Activated CD4-positive, alpha-beta T cell treated with anti-CD3 and anti-CD28 coated beads, Interleukin-2, amount 10 ng/mL, durations not matched to agents 7 days and 5 days (primary cell): ENCODE measurements around the gene CEP85L. TPM values are rescaled to one million over a fixed set of nuclear protein-coding genes. Genes with fewer than 3 reads are reported as not detected.

ENCODE experiments used
- CTCF ChIA-PET: fragments of 350-600 bp; sonication (Branson Sonifier 250); formaldehyde crosslinking; loops from one replicate; lab custom pipeline; 2021; ENCODE audit warnings: antibody characterized with exemption; lab: Charles Lee
- POLR2A ChIA-PET: fragments of 350-600 bp; sonication (Branson Sonifier 250); formaldehyde crosslinking; loops from one replicate; lab custom pipeline; 2021; ENCODE audit warnings: antibody characterized with exemption; lab: Charles Lee
- DNase-seq: peaks from one replicate; pipeline ENCODE4 v3.0.0-alpha.2; 2020
- H3K27ac Mint-ChIP-seq: one replicate; pipeline ENCODE4 v1.8.0; 2021; ENCODE audit warnings: mild to moderate bottlenecking, moderate library complexity, mixed read lengths
- H3K27me3 Mint-ChIP-seq: one replicate; pipeline ENCODE4 v1.8.0; 2021; ENCODE audit warnings: mixed read lengths
- H3K36me3 Mint-ChIP-seq: one replicate; pipeline ENCODE4 v1.8.0; 2021; ENCODE audit warnings: low read depth, mixed read lengths
- H3K4me1 Mint-ChIP-seq: one replicate; pipeline ENCODE4 v1.8.0; 2021; ENCODE audit warnings: mixed read lengths
- H3K4me3 Mint-ChIP-seq: one replicate; pipeline ENCODE4 v1.8.0; 2021; ENCODE audit warnings: mild to moderate bottlenecking, moderate library complexity, mixed read lengths
- H3K9me3 Mint-ChIP-seq: one replicate; pipeline ENCODE4 v1.8.0; 2021; ENCODE audit warnings: mixed read lengths
- total RNA-seq, 2 experiments: library from RNA; stranded (reverse); gene quantifications; one replicate each; pipeline ENCODE4 v1.2.3, GENCODE V29; 2021

CEP85L gene
- total RNA-seq, 2 experiments from 2014 or later, result 47.9 to 50.3 TPM

DNA sequence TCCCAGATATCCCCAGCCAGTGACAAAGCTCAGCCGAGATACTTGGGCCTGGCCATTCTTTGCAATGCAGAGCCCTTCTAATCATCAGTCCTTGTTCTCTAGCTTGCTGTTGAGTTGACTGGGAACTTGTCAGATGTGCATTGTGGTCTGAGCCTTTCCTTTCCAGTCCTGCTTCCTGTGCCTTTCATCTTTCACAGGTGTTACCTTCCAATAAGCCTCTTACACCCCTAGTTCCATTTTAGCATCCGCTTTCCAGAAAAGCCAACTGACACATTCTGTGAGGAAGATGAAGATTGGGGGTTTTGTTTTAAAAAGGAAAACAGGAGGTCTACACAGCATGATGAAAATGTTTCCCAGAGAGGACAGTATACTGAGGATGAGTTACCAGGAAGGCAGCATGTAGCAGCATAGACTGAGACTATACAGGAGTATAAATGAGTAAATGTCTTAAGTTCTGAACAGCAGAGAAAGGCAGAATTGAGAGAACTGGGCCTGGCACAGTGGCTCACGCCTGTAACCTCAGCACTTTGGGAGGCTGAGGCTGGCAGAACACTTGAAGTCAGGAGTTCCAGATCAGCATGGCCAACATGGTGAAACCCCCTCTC, 5.6 kb upstream of the CEP85L start:
- peak; percentile 51 for DNase-seq
- peaks cover 38% of the 10 kb centered on the region for H3K36me3 Mint-ChIP-seq
- H3K27ac Mint-ChIP-seq, result peak overlapping the region; percentile 76
- ChIA-PET CTCF (interaction anchor here (1.3 to 1.7 kb wide), 4 partner anchors 10 to 59 kb away, joined by 3 to 4 read pairs (median 3); no protein-coding TSS in a partner anchor), POLR2A (interaction anchor here (1.1 kb wide), 1 partner anchor 52 kb away, joined by 4 read pairs; no protein-coding TSS in a partner anchor)
- H3K9me3 Mint-ChIP-seq, result no peaks in the 10 kb centered on the region
- peak overlapping the region; percentile 26 for H3K4me3 Mint-ChIP-seq
- H3K27me3 Mint-ChIP-seq, result no peaks in the 10 kb centered on the region
- H3K4me1 Mint-ChIP-seq, result peaks cover 58% of the 10 kb centered on the region

DNA sequence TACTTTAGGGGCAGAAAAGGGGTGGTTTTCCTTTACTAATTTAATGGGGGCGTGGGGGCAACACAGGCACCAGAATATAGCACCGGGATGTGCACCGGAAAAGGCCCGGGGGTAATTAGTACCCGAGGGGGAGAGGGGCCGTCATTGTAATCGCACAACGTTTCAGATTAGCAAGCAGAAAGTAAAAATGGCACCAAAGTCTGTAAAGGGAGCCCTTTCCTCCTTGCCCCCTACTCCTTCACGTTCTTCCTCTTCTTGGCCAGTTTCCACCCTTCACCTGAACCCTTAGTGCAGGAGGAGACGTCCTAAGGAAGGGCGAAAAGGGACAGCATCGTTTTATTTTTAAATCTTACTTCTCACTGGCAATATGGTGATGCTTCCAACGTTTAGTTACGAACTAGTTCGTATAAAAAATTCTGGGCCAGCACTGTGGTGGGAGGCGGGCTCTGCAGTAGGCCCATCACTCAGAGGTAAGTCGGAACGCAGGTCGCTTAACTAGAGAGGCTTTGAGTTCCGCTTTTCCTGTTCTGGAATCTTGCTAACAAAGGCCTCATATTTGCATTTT, 742 bp upstream of the CEP85L start:
- Mint-ChIP-seq H3K4me1 (peaks cover 48% of the 10 kb centered on the region), H3K36me3 (peaks cover 25% of the 10 kb centered on the region), H3K4me3 (peak overlapping the region; percentile 80), H3K27me3 (no peaks in the 10 kb centered on the region), H3K9me3 (no peaks in the 10 kb centered on the region), H3K27ac (peak overlapping the region; percentile 88)
- POLR2A ChIA-PET, result interaction anchor here (0.6 to 1.2 kb wide), 3 partner anchors 54 to 245 kb away, joined by 3 to 4 read pairs (median 4); no protein-coding TSS in a partner anchor
- DNase-seq, result no peak
- CTCF ChIA-PET, result interaction anchor here (0.7 to 1.2 kb wide), 5 partner anchors 21 to 193 kb away, joined by 3 to 4 read pairs (median 3); no protein-coding TSS in a partner anchor

DNA sequence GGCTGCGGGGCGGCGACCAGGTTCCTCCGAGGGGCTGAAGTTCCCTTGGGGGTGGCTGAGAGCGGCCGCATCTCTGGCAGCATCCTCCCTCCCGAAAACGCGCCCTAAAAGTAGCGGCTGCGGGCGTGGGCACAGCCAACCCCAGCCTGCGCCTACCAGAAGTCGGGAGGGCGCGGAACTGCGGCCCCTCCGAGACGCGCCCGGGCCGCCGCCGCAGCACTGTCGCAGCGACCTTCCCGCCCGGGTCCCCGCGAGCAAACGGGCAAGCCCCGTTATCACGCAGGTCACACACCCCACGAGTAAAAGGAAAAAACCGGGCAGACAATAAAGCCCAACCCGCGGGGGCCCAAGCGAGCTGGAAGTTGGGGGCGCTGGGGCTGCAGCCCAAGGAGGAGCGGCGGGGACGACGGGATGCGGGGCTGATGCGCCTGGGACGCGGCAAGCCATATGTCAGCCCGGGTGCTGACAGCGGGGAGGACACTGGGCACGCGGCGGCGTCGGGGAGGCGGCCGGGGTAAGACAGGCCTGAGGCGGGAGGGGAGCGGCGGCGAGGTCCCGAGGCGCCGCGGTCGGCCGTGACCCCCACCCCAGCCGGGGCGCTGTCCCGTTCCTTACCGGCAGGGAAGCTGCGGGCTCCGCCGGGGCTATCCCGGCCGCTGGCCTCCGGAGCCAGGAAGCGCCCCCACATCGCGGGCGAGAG, 659 bp downstream of the CEP85L start:
- CTCF ChIA-PET, result interaction anchor here (0.6 to 1.2 kb wide), 6 partner anchors 22 to 128 kb away, joined by 3 to 5 read pairs (median 4); no protein-coding TSS in a partner anchor
- H3K4me3 Mint-ChIP-seq, result peak overlapping the region; percentile 80
- H3K4me1 Mint-ChIP-seq, result peaks cover 41% of the 10 kb centered on the region
- H3K36me3 Mint-ChIP-seq, result peaks cover 25% of the 10 kb centered on the region
- POLR2A ChIA-PET, result interaction anchor here (1.0 to 1.2 kb wide), 2 partner anchors 56 to 59 kb away, joined by 4 read pairs; no protein-coding TSS in a partner anchor
- H3K27ac Mint-ChIP-seq, result peak overlapping the region; percentile 89
- peak; percentile 44 for DNase-seq
- no peaks in the 10 kb centered on the region for H3K9me3 Mint-ChIP-seq
- H3K27me3 Mint-ChIP-seq, result no peaks in the 10 kb centered on the region

DNA sequence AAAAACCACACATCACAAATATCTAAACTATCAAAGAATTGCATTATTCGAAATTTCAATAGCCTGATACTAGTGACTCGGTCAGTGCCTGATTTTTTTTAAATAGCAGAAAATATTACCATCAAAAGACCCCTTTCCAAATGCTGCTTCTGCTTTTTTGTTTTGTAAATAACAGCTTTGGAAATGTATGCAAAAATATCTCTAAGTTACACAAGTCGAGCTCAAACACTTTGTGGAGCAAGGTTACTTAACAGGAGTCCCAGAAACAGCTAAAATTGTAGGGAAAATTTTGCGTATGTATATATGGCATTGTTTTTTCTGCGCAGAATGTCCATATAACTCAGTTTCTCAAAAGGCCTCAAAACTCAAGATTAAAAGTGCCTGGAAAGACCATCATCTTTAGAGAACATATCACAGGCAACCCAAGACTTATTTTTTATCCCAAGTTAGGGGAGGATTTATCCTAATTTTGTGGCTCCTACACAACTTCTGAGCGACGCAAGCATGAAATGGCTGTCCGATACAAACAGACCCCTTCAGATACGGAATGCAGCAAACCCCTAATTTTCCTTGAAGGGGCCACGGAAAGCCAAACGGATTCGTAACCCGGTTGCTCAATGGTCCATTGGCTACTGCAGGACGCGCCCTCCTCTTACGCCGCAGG, 1.3 kb downstream of the CEP85L start:
- Mint-ChIP-seq H3K4me1 (peaks cover 38% of the 10 kb centered on the region), H3K9me3 (no peaks in the 10 kb centered on the region), H3K27ac (peak overlapping the region; percentile 89), H3K27me3 (no peaks in the 10 kb centered on the region), H3K4me3 (peak overlapping the region; percentile 79), H3K36me3 (peaks cover 26% of the 10 kb centered on the region)
- DNase-seq, result no peak
- ChIA-PET POLR2A (interaction anchor here (0.5 kb wide), 1 partner anchor 246 kb away, joined by 3 read pairs; no protein-coding TSS in a partner anchor), CTCF (interaction anchor here (0.8 kb wide), 1 partner anchor 12 kb away, joined by 4 read pairs; no protein-coding TSS in a partner anchor)

DNA sequence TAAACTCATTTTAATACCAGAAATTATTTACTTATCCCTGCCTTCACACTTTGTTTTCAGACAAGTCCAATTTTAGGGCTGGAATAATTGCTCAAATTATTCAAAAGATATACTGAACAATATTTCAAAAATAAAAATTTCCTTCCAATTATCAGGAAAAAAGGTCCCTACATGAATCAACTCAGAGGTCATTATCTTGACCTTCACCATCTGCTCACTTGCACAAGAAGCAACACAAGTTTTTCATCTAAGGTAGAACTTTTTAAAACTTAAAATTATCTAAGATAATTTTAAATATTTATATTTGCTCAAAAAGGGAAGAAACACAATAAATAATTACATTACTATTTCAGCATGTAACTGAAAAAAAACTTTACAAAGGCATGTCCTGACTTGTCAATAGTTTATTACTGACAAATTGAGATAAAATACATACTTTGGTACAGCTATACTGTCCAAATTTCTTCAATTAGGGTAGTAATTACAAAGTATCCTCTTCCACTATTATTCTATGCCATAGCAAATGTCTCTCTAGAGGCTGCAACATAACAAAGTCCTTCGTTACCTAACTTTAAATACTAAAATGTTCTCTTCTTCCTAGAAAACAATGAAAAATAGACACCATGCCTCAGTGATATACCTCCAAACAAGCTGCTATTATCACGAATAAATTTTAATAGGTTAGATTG, 2.4 kb downstream of the CEP85L start:
- Mint-ChIP-seq H3K27ac (no peak overlapping the region), H3K36me3 (peaks cover 34% of the 10 kb centered on the region), H3K4me1 (peaks cover 47% of the 10 kb centered on the region), H3K4me3 (peak overlapping the region; percentile 79), H3K27me3 (no peaks in the 10 kb centered on the region), H3K9me3 (no peaks in the 10 kb centered on the region)
- CTCF ChIA-PET, result interaction anchor here (0.8 kb wide), 1 partner anchor 13 kb away, joined by 4 read pairs; no protein-coding TSS in a partner anchor
- POLR2A ChIA-PET, result no interaction called here
- DNase-seq, result no peak

DNA sequence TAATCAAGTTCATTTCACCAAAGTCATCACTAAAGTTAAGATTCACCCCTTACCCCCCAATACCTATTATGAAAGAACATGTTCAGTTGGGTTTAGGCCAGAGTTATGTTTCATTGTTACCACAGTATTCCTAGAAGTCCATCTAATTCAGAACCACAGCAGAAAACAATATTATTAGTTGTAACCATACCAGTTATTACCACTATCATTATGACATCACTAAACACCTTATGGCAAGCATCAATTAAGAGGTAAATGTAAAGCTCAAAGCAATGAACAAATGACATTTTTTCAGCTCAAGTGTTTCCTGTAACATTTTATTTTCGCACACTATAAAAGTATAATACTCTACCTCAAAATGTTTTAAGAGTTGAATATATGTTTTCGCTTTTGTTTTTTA, 4.4 kb downstream of the CEP85L start:
- H3K4me1 Mint-ChIP-seq, result peaks cover 39% of the 10 kb centered on the region

DNA sequence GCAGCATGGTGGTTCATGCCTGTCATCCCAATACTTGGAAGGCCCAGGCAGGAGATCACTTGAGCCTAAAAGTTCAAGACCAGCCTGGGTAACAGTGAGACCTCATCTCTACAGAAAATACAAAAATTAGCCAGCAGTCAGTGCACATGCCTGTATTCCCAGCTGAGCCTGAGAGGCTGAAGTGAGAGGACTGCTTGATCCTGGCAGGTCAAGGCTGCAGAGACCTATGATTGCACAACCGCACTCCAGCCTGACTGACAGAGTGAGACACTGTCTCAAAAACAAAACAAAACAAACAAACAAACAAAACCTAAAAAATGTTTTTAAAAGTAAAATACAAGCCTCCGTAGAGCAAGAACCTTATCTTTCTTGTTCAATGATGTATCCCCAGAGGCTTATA, 6.0 kb downstream of the CEP85L start:
- Mint-ChIP-seq H3K27ac (no peak overlapping the region), H3K36me3 (peaks cover 31% of the 10 kb centered on the region), H3K4me3 (no peak overlapping the region), H3K9me3 (no peaks in the 10 kb centered on the region), H3K4me1 (peaks cover 41% of the 10 kb centered on the region), H3K27me3 (no peaks in the 10 kb centered on the region)
- POLR2A ChIA-PET, result no interaction called here
- CTCF ChIA-PET, result no interaction called here
- DNase-seq, result no peak

More for the DNA sequence above, 4.4 kb downstream of the CEP85L start:
- H3K4me3 Mint-ChIP-seq, result no peak overlapping the region
- no peaks in the 10 kb centered on the region for H3K9me3 Mint-ChIP-seq
- POLR2A ChIA-PET, result no interaction called here
- CTCF ChIA-PET, result interaction anchor here (1.0 to 2.1 kb wide), 2 partner anchors 9 to 154 kb away, joined by 3 to 5 read pairs; no protein-coding TSS in a partner anchor
- no peak overlapping the region for H3K27ac Mint-ChIP-seq
- H3K36me3 Mint-ChIP-seq, result peaks cover 30% of the 10 kb centered on the region
- H3K27me3 Mint-ChIP-seq, result no peaks in the 10 kb centered on the region
- DNase-seq, result no peak

DNA sequence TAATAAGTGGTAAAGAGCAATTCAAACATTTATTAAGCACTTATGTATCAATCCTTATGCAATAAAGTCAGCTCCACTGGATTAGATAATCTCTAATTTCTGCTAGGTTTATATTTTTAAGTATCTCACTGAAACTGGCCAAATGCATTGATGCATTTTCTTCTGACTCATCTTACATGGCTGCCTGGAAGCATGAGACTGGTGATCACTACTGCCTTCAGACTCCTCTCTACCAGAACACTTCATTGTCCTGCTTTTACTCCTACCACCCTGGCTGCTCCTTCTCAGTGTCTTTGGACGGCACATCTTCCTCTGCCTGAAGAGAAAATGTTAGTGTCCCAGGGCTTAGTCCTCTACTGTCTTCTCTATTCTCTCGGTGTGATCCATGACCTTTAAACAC, 7.4 kb downstream of the CEP85L start:
- ChIA-PET POLR2A (no interaction called here), CTCF (interaction anchor here (0.9 kb wide), 1 partner anchor 12 kb away, joined by 3 read pairs; no protein-coding TSS in a partner anchor)
- Mint-ChIP-seq H3K27ac (no peak overlapping the region), H3K27me3 (no peaks in the 10 kb centered on the region), H3K36me3 (peaks cover 33% of the 10 kb centered on the region), H3K9me3 (no peaks in the 10 kb centered on the region), H3K4me1 (peaks cover 41% of the 10 kb centered on the region), H3K4me3 (no peak overlapping the region)
- DNase-seq, result no peak

DNA sequence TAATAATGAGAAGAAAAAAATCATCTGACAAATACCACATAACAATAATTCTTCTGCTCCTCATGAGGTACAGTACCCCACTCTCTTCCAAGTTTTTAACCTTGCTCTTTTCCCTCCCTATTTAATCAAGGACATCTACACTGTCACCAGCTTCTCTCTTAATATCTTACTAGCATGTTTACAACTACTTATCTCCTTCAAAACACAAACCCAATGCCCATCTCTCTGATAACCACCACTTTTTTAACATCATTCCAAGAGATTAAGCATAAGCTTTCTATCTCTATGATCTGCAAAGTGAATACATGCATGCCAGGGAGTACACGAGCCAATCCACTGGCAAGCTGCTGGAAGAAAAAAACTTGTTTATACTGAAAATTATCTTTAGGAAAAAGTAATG, 10.3 kb downstream of the CEP85L start:
- no peaks in the 10 kb centered on the region for H3K27me3 Mint-ChIP-seq
- peaks cover 3% of the 10 kb centered on the region for H3K9me3 Mint-ChIP-seq
- no peak overlapping the region for H3K4me3 Mint-ChIP-seq
- H3K27ac Mint-ChIP-seq, result no peak overlapping the region
- H3K36me3 Mint-ChIP-seq, result peaks cover 35% of the 10 kb centered on the region
- CTCF ChIA-PET, result no interaction called here
- POLR2A ChIA-PET, result no interaction called here
- DNase-seq, result no peak
- peaks cover 41% of the 10 kb centered on the region for H3K4me1 Mint-ChIP-seq

DNA sequence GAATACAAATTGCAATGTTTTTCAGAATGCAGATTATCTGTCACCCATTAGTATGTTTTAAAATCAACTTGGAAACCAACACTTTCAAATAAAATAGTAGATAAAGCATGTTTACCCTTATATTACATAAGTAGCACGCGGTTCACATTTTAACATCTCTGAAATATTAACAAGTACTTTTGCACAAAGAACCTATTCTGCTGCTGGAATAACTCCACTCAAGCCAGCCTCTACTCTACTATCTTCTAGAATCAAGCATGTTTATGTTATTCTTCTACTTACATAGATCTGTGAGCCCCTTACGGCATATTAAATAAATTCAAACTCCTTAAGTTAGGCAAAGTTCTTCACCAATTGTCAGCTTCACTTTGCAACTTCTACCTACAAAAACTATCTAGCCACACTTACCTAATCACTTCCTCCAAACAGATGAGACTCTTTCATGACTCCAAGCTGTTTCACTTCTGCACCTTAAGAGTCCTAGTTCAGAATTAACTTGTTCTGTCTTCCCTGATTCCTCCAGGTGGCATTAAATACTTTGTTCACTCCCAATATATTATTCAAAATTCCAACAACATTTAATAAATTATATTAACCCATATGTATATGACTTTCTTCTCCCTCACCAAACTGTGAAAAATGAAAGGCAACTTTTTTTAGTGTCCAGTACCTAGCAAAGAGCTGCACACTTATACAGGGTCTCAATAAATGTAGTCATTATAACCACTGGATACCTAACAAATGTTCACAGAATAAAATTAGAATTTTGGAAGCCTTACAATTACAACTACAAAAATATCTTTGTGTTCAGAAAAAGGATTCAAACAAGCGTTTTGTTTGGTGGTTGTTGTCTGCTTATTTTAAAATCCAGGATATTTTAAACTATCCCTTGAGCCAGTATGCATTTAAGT, 12.1 kb downstream of the CEP85L start:
- Mint-ChIP-seq H3K36me3 (peaks cover 29% of the 10 kb centered on the region), H3K4me3 (no peak overlapping the region), H3K27me3 (no peaks in the 10 kb centered on the region), H3K27ac (peak overlapping the region; percentile 33), H3K4me1 (peaks cover 35% of the 10 kb centered on the region), H3K9me3 (peaks cover 5% of the 10 kb centered on the region)
- ChIA-PET POLR2A (interaction anchor here (0.6 kb wide), 1 partner anchor 76 kb away, joined by 7 read pairs; no protein-coding TSS in a partner anchor), CTCF (interaction anchor here (0.6 kb wide), 1 partner anchor 90 kb away, joined by 3 read pairs; no protein-coding TSS in a partner anchor)
- no peak for DNase-seq

DNA sequence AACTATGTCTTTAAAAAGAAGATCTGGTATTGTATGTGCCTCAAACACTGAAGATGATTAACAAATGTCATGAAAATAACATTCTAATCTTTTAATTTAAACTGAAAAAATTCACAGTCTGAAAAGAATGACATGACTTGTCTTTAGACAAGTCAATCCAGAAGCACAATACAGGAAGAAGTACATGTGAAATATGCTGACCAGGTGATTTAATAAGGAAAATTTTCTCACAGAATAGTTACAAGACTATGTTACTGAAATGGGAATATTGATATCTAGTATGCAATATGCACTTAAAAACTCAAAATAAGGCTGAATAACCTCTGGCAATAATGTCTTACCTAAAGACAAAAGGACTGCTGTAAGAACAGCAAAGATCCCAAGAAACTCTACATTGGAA, 13.1 kb downstream of the CEP85L start:
- peaks cover 5% of the 10 kb centered on the region for H3K9me3 Mint-ChIP-seq
- peaks cover 26% of the 10 kb centered on the region for H3K36me3 Mint-ChIP-seq
- H3K4me3 Mint-ChIP-seq, result no peak overlapping the region
- H3K27me3 Mint-ChIP-seq, result no peaks in the 10 kb centered on the region
- DNase-seq, result no peak
- H3K4me1 Mint-ChIP-seq, result peaks cover 28% of the 10 kb centered on the region
- CTCF ChIA-PET, result no interaction called here
- no peak overlapping the region for H3K27ac Mint-ChIP-seq
- POLR2A ChIA-PET, result no interaction called here
